ENCODE results near the gene LRPPRC. TPM values are rescaled to one million over a fixed set of nuclear protein-coding genes. Genes with fewer than 3 reads are reported as not detected.

The LRPPRC gene
- polyA plus RNA-seq, 4 donors = 104 to 131 (median 119) TPM

DNA sequence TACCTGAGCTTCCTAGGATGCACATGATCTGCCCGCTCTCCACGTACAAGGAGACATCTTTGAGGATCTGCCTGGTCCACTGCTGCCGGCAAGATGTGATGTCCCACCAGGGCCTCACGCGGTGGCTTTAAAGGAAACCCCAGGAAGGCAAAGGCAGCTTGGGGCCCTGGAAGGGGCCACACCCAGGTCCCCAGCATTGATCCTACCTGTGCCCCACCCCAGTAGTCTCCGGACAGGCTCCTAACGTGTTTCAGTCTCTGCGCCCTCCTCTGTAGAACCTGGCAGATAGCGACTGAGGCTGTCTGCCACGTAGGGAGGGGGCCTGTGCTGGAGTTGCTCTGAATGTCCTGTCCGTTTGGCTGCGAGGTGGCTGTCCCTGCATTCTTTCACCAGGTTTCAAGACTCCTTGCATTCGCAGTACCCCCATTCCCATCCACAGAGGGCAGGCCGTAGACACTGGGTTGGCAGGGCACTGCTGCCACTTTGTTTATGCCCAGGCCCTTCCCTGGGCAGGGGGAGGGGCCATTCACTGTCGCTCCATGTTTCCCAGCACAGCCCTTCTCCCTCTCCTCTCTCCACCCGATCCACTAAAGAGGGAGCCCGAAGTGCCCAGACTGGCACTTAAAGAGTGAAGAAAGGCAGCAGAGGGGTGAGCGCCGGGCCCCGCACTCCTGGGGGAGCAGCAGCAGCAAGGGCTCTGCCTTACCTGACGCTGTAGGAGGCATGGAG, 157.8 kb downstream of the LRPPRC start:
- no peak for DNase-seq (ENCODE audit: low read depth in 4 of 4, low spot score in 3 of 4)

GRCh38 chr2:43837033-43837432, 158.8 kb downstream of the LRPPRC start:
- no peak for DNase-seq (ENCODE audit: low read depth in 4 of 4, low spot score in 3 of 4)

Other genes starting within 250 kb of the LRPPRC start
- 10 to 100 TPM; 67.2 to 96.3 (median 88.3) TPM for gene DYNC2LI1, start 221.9 kb downstream of the LRPPRC start, polyA plus RNA-seq (ENCODE audit: insufficient read length in 4 of 4)
- under 1 TPM; 0.39 to 0.47 (median 0.44) TPM for gene ABCG5, start 157.2 kb downstream of the LRPPRC start, polyA plus RNA-seq (ENCODE audit: insufficient read length in 4 of 4)
- 1 to 10 TPM in 3 of 4 donors, under 1 TPM in 1; 0.67 to 1.1 (median 1.0) TPM for gene ABCG8, start 157.0 kb downstream of the LRPPRC start, polyA plus RNA-seq (ENCODE audit: insufficient read length in 4 of 4)
- 10 to 100 TPM; 64.8 to 83.0 (median 80.5) TPM for gene PPM1B, start 172.9 kb upstream of the LRPPRC start, polyA plus RNA-seq (ENCODE audit: insufficient read length in 4 of 4)

Measured in right renal pelvis (tissue), 4 donors.